ENCODE data around the gene RDH11.

Gene RDH11

GRCh38 chr14:67650694-67651093, 44.9 kb downstream of the RDH11 start:
- DNase-seq = no peak

GRCh38 chr14:67650151-67650550, 45.4 kb downstream of the RDH11 start:
- no peak overlapping the region for H3K4me3 Mint-ChIP-seq
- H3K4me1 Mint-ChIP-seq = no peaks in the 10 kb centered on the region
- no peak for ATAC-seq (replicated peaks)
- H3K27ac Mint-ChIP-seq = no peak overlapping the region
- H3K27me3 Mint-ChIP-seq = no peaks in the 10 kb centered on the region
- H3K9me3 Mint-ChIP-seq = no peaks in the 10 kb centered on the region
- DNase-seq = no peak
- H3K36me3 Mint-ChIP-seq = peaks cover 9 to 42% of the 10 kb centered on the region in 2 donors

More at GRCh38 chr14:67650694-67651093, 44.9 kb downstream of the RDH11 start:
- no peak for ATAC-seq (replicated peaks)
- Mint-ChIP-seq H3K4me3 (no peak overlapping the region), H3K27me3 (no peaks in the 10 kb centered on the region), H3K36me3 (peaks cover 7 to 39% of the 10 kb centered on the region in 2 donors), H3K9me3 (no peaks in the 10 kb centered on the region), H3K27ac (peak overlapping the region; percentile 25), H3K4me1 (no peaks in the 10 kb centered on the region)

- no peak overlapping the region for H3K4me3 Mint-ChIP-seq
- H3K9me3 Mint-ChIP-seq = no peaks in the 10 kb centered on the region
- no peaks in the 10 kb centered on the region for H3K4me1 Mint-ChIP-seq
- no peaks in the 10 kb centered on the region for H3K27me3 Mint-ChIP-seq
- peaks cover 18 to 46% of the 10 kb centered on the region in 2 donors for H3K36me3 Mint-ChIP-seq
- H3K27ac Mint-ChIP-seq = no peak overlapping the region
- ATAC-seq (replicated peaks) (no peak), DNase-seq (no peak)
Observed at GRCh38 chr14:67646131-67646530, 49.4 kb downstream of the RDH11 start.

DNA sequence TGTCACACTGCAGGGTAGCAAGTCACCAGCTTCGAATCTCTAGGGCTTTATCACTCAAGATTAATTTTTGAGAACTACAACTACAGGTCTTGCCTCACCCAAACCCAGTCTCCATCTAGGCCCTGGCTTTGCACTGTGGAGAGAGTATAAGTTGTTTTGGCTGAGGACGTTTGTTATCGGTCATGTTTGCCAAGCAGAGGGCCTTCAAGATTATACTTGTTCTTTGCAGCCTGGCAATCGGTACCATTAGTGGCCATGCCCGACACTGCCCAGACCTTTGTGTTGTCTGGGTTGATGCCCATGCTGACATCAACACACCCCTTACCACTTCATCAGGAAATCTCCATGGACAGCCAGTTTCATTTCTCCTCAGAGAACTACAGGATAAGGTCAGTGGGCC, 50.1 kb downstream of the RDH11 start:
- Mint-ChIP-seq H3K4me1 (no peaks in the 10 kb centered on the region), H3K36me3 (peaks cover 14 to 39% of the 10 kb centered on the region in 2 donors), H3K27ac (no peak overlapping the region), H3K4me3 (no peak overlapping the region), H3K9me3 (no peaks in the 10 kb centered on the region), H3K27me3 (no peaks in the 10 kb centered on the region)
- DNase-seq = no peak
- no peak for ATAC-seq (replicated peaks)

GRCh38 chr14:67644428-67644827, 51.1 kb downstream of the RDH11 start:
- peaks cover 12 to 34% of the 10 kb centered on the region in 2 donors for H3K36me3 Mint-ChIP-seq
- no peak overlapping the region for H3K4me3 Mint-ChIP-seq
- H3K27me3 Mint-ChIP-seq = no peaks in the 10 kb centered on the region
- no peaks in the 10 kb centered on the region for H3K9me3 Mint-ChIP-seq
- no peak for ATAC-seq (replicated peaks)
- no peaks in the 10 kb centered on the region for H3K4me1 Mint-ChIP-seq
- DNase-seq = no peak
- no peak overlapping the region for H3K27ac Mint-ChIP-seq

GRCh38 chr14:67643713-67644112, 51.9 kb downstream of the RDH11 start:
- H3K9me3 Mint-ChIP-seq = no peaks in the 10 kb centered on the region
- DNase-seq = no peak
- no peaks in the 10 kb centered on the region for H3K27me3 Mint-ChIP-seq
- no peaks in the 10 kb centered on the region for H3K4me1 Mint-ChIP-seq
- no peak overlapping the region for H3K27ac Mint-ChIP-seq
- H3K36me3 Mint-ChIP-seq = peaks cover 12 to 30% of the 10 kb centered on the region in 2 donors
- no peak overlapping the region for H3K4me3 Mint-ChIP-seq
- no peak for ATAC-seq (replicated peaks)

- Mint-ChIP-seq H3K27ac (peak overlapping the region; percentile 38), H3K9me3 (no peaks in the 10 kb centered on the region), H3K4me3 (no peak overlapping the region), H3K4me1 (no peaks in the 10 kb centered on the region), H3K27me3 (no peaks in the 10 kb centered on the region), H3K36me3 (peaks cover 12 to 29% of the 10 kb centered on the region in 2 donors)
- ATAC-seq (replicated peaks) (no peak), DNase-seq (no peak)
Observed at GRCh38 chr14:67641902-67642749, 53.4 kb downstream of the RDH11 start.

GRCh38 chr14:67641480-67641879, 54.1 kb downstream of the RDH11 start:
- H3K4me1 Mint-ChIP-seq = no peaks in the 10 kb centered on the region

GRCh38 chr14:67638642-67639041, 56.9 kb downstream of the RDH11 start:
- H3K27me3 Mint-ChIP-seq = no peaks in the 10 kb centered on the region
- no peak for DNase-seq
- ATAC-seq (replicated peaks) = no peak

More at GRCh38 chr14:67641480-67641879, 54.1 kb downstream of the RDH11 start:
- H3K9me3 Mint-ChIP-seq = no peaks in the 10 kb centered on the region
- peaks cover 12 to 22% of the 10 kb centered on the region in 2 donors for H3K36me3 Mint-ChIP-seq
- H3K27me3 Mint-ChIP-seq = no peaks in the 10 kb centered on the region
- DNase-seq (no peak), ATAC-seq (replicated peaks) (no peak)
- no peak overlapping the region for H3K4me3 Mint-ChIP-seq
- no peak overlapping the region for H3K27ac Mint-ChIP-seq

DNA sequence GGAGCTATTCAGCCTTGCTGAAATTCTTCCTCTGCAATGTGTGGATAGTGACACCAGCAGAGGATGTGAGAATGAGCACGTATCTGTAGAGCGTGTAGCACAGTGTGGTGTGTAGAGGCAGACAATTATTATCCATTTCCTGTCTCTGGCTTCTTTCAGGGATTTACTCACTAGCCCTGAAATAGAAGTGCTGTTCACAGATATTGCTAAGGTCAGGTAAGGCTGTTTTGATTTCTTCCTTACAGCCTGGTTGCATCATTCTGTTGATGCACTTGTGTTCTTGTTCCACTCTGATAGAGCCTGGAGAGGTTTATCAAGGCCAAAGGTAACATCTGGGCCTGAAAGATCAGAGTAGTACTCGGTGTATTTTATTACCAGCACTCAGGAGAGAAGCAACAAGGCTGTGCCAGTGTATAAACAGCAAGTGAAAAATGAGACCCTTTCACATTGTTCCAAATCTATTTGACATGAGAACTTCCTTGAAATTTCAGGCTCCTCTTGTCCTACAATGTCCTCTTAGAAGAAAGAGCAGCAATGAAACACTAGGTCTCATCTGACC, 59.1 kb downstream of the RDH11 start:
- DNase-seq (no peak), ATAC-seq (replicated peaks) (no peak)
- Mint-ChIP-seq H3K27me3 (no peaks in the 10 kb centered on the region), H3K27ac (no peak overlapping the region), H3K4me1 (no peaks in the 10 kb centered on the region), H3K36me3 (peaks cover 5 to 9% of the 10 kb centered on the region in 2 donors), H3K9me3 (no peaks in the 10 kb centered on the region), H3K4me3 (no peak overlapping the region)

More at GRCh38 chr14:67638642-67639041, 56.9 kb downstream of the RDH11 start:
- no peak overlapping the region for H3K4me3 Mint-ChIP-seq
- H3K4me1 Mint-ChIP-seq = no peaks in the 10 kb centered on the region
- no peak overlapping the region for H3K27ac Mint-ChIP-seq
- peaks cover 7 to 12% of the 10 kb centered on the region in 2 donors for H3K36me3 Mint-ChIP-seq
- no peaks in the 10 kb centered on the region for H3K9me3 Mint-ChIP-seq

- DNase-seq (no peak), ATAC-seq (replicated peaks) (no peak)
- H3K4me1 Mint-ChIP-seq = no peaks in the 10 kb centered on the region
- H3K36me3 Mint-ChIP-seq = peaks cover 7 to 9% of the 10 kb centered on the region in 2 donors
- no peaks in the 10 kb centered on the region for H3K27me3 Mint-ChIP-seq
- H3K9me3 Mint-ChIP-seq = no peaks in the 10 kb centered on the region
- no peak overlapping the region for H3K4me3 Mint-ChIP-seq
- no peak overlapping the region for H3K27ac Mint-ChIP-seq
Observed at GRCh38 chr14:67633451-67634147, 62.0 kb downstream of the RDH11 start.

DNA sequence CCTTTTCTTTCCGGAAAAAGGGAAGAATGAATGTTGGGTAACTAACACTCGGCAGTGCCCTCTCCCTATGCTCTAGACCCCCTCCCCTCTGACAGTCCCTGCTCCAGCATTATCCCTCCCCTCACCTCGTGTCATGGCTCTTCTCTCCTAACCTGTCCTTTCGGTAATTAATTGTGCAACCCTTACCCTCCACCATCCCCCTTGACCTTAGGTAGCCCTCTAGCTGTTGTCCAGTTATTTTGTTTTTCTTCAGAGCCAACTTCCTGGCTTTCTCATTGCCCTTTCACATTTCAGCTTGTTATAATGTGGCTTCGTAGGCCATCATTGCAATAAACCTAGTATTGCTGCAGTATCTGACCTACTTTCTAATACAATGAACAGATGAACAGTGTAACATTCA, 64.6 kb downstream of the RDH11 start:
- no peak for ATAC-seq (replicated peaks)
- no peak for DNase-seq
- Mint-ChIP-seq H3K9me3 (no peaks in the 10 kb centered on the region), H3K4me3 (no peak overlapping the region), H3K27ac (no peak overlapping the region), H3K4me1 (no peaks in the 10 kb centered on the region), H3K27me3 (no peaks in the 10 kb centered on the region), H3K36me3 (peaks cover 7 to 9% of the 10 kb centered on the region in 2 donors)

- Mint-ChIP-seq H3K4me3 (no peak overlapping the region), H3K27me3 (no peaks in the 10 kb centered on the region), H3K27ac (no peak overlapping the region), H3K9me3 (no peaks in the 10 kb centered on the region), H3K4me1 (no peaks in the 10 kb centered on the region), H3K36me3 (peaks cover 7 to 9% of the 10 kb centered on the region in 2 donors)
- DNase-seq (no peak), ATAC-seq (replicated peaks) (no peak)
Observed at GRCh38 chr14:67630186-67630585, 65.4 kb downstream of the RDH11 start.

DNA sequence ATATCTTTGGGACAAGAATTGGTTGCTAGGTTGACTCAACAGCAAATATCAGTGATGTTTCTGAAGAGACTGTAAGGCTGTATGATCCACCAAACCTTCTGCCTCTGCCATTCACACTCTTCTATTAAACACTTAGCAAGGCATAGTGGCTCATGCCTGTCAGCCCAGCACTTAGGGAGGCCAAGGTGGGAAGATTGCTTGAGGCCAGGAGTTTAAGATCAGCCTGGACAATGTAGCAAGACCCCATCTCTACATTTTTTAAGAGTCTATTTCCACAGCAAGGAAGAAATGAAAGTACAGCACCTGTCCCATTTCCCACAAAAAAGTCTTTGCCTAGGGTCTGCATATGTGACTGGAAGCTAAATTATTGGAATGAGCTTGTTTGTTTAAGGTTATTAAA, 68.0 kb downstream of the RDH11 start:
- no peak overlapping the region for H3K4me3 Mint-ChIP-seq
- ATAC-seq (replicated peaks) = no peak
- H3K27me3 Mint-ChIP-seq = no peaks in the 10 kb centered on the region

More for the DNA sequence above, 68.0 kb downstream of the RDH11 start:
- Mint-ChIP-seq H3K27ac (no peak overlapping the region), H3K4me1 (peaks cover 0 to 2% of the 10 kb centered on the region in 2 donors), H3K36me3 (peaks cover 2 to 5% of the 10 kb centered on the region in 2 donors), H3K9me3 (no peaks in the 10 kb centered on the region)
- no peak for DNase-seq
